ENCODE measurements around the gene YBX2.

Gene YBX2

DNA sequence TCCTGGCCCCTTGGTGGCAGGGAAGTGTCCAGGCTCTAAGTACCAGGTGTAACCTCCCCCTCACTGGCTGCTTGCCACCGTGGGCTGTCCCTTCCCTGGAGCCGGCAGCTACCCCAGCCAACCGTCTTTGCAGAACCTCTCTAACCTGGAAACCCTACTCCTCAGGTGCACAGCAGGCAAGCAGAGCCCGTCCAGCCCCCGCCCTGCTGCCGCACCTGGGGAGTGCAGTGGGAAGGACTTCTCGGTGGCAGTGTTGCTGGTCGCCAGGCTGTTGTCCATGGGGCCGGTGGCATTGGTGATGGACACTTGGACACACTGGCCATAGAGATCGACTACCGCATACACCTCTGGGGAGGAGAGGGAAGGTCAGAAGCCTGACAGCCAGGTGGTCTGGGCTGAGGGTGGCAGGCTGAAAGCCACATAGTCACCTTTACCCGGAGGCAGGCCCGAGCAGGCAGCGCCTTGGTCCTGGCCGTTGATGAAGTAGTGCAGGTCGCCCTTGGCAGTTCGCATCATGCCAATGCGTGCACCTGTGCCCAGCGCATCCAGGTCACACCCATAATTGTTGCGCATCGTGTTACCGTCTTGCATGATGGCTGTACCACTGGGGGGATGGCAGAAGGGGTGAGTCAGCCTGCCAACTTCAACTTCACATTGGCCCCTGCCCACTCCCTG lies 28.2 kb upstream of the YBX2 start:
- no peak for DNase-seq (ENCODE audit: low spot score)

DNA sequence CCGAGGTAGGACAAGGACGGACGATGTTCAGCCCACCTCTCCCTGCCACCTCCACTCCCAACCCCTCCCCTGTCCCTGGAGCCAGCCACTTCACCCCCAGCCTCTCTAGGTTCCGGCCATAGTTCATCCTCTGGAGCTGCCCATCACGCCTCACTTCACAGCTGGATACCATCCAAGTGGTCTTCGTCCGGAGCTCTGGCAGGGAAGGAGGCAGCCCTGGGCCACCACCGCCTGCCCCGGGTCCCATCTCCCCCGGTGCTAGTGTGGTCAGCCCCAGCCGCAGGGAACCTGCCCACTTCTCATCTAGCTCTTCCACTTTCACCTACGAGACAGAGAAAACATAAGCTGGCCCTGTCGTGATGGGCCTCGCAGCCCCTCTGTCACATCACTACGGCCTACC lies 27.0 kb upstream of the YBX2 start:
- no peak for DNase-seq (ENCODE audit: low spot score)

DNA sequence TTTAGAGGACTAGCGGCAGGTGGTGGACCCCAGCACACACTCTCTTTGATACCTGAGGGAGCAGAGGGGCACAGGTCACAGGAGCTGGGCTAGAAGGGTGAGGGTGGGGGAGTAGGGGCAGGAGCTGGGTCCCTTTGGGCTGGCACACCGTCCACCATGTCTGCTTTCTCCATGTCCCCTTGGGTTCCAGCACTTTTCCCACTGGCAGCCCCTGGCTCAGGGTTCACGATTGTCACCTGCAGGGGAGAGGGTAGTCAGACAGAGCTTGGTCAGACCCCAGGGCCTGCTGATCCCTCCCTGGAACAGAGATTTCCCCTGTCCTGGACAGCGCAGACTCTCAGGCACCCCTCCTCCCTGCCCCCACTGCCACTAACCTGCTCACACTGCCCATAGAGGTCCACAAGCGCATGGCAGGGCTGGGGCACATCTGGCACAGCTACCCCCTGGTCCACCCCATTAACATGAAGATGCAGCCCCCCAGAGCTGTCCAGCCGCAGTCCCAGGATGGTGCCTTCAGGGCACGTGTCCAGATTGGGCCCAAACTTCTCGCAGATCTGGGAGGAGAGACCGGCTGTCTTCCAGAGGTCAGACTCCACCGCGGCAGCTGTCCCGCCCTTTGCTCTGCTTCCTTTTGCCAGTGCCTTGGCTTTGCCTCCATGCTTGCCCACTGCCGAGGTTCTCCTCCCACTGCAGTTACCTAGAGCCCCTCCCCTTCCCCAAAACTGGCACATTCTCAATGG lies 23.9 kb upstream of the YBX2 start:
- no peak for DNase-seq (ENCODE audit: low spot score)

DNA sequence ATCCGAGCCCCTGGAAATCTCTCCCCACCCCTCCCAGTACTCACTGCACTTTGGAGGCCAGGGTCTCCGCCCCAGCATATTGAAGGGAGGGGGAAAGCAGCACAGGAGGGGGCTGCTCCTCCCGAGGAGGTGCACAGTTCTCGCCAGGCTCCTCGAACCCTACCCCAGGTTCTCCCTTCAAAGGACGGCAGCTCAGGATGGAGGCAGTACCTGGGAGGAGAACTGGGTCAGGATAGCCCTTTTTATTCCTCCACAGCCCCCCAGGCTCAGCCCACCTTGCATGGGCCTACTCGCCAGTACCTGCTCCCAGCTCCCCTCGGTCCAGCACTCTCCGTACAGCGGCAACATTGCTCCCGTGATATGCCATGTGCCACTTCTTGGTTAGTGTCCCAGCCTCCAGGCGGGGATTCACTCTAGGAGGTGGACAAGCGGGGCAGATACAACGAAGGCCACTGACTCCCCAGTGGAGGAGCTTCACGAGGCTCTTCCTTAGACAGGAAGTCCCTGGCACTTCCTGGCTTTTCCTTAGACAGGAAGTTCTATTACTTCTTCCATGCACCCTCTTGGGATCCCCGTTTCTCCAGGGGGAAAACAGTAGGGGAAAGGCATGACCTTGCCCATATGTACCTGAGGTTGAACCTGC lies 22.8 kb upstream of the YBX2 start:
- no peak for DNase-seq (ENCODE audit: low spot score)

DNA sequence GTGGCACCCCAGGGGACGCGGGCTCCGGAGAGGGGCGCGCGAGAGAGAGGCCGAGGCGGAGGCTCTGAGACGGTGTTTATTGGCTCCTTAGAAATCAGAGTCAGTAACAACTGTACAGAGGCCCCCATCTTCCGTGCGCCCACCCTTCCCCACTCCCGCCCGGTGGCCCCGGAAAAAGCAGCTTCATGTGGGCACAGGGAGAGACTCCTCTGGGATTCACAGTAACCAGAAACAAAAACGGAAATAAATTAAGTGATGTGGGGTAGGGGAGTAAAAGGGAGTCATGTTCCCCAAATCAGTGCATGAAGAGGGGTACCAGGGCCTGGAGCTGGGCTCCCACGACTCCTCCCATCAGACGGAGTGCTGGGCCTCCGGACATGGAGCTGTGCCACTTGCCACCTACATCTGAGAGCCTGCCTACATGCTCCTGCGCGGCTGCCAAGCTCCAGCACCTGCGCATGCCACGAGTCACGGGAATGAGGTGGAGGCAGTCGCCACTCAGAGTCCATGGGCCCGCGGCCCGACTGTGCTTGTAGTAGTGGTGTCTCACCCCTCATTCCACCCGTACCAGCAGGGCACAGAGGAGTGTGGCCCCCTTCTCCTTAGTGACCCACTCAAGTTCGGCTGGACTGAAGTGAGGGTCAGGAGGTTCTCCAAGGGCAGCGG lies 21.3 kb upstream of the YBX2 start:
- no peak for DNase-seq (ENCODE audit: low spot score)

DNA sequence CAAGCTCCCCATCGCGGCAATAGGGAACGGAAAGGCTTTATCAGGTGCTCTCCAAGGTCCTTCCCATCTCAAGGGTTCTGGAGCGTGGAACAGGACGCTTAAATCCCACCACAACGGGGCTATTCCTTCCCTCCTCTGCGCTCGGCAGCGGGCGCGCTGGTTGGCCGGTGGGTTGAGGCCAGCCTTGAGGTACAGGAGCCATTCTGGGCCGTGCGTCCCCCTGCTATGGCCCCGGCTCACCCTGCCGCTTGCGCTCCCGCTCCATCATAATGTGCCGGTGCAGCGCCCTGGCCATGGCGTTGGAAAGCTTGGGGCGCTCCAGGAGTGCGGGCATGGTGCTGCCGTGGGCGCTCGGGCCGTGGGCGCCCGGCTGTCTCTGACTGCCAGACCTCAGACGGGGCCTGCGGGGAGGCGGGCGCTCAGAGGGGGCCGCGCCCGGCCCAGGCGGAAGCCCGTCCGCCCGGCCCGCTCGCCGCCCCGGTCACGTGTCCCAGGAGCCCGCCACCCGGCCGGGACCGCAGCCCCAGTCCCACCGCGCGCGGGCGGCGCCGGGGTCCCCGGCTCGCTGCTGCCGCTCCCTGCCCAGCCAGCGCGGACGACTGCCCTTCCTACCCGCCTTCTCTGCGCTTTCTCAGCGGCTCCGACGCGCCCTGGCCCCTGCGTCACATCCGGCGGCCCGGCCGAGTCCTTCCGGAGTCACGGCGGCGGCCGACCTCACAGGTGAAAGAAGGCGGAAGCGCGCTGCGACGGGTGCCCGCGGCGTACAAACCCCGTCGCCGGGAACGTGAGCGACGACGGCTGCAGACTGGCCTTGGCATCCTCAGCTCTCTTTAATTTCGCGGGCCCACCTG lies 20.5 kb upstream of the YBX2 start, which contains the start of gene GPS2:
TSS of gene GPS2 (minus strand) at position 642 of the 851 bp plus-strand sequence. CDS start at position 334, 308 bp downstream.
- DNase-seq (ENCODE audit: low spot score), result peak; percentile 86

DNA sequence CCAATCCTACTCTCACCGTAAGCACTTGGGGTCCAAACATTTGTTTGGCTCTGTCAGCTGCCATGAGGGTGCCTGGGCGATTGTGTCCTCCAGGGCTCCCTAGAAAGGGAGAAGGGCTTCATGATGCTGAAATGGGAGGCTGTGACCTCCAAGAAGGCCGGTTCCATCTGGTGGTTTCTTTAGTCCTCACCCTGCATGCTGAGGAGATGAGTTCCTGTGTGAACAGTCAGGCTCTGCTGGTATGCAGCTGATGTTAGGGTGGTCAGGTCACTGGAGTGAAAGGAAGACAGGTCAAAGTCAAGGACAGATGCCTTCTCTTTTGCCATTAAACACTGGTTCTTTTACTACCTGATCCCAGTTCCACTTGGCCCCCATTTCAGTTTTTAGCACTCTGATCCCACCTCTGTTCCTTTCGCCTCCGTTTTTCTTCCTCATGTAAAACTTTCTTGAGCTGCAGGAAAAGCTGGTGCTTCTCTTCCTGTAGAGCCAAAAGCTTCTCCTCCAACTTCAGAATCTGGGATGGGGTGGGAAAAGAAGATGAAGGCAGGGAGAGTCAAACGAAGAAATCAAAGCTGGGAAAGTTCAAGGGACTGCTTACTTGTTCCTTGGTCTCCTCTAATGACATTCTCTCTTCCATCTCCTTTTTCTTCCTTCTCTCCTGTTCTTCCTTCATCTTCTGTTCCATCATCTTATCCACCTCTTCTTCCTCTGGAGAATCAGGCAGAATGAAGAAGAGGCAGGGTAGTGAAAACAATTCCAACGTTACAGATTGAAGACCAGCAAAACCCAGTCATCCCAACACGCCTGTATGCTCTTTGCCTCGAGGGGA lies 19.7 kb upstream of the YBX2 start:
- no peak for DNase-seq (ENCODE audit: low spot score)

DNA sequence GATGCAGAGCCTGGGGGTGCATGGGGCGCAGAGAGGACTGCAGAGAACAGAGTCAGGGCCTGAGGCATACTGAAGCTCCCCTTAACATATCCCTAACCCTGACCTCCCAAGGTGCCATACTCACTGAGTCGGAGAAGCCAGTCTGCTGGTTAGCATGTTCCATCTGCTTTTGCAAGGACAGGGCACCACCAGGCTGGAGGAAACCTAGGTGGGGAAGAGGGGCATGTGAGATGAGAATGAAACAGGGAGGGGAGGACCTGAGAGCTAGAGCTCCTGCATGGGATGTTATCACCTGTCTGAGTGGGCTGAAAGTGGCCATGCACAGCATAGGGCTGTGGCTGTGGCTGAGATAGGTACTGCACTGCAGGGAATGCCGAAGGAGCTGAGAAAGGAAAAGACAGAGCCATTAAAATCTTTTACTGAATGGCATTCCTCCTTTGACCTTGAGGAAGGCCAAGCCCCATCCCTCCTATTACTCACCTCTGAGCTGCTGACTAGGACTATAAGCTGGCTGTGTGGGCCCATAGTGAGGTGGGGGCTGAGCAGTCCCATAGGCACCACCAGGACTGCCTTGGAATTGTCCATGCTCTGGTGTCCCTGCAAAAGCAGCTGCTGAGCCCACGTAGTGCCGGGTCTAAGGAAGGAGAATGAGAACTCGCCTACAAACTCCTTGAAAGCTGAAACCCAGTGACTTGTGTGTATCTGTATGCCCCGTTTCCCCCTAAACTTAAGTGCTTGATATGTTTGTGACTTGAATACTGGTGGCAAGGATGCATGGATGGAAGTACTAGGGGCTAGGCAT lies 18.9 kb upstream of the YBX2 start:
- DNase-seq (ENCODE audit: low spot score), result no peak

DNA sequence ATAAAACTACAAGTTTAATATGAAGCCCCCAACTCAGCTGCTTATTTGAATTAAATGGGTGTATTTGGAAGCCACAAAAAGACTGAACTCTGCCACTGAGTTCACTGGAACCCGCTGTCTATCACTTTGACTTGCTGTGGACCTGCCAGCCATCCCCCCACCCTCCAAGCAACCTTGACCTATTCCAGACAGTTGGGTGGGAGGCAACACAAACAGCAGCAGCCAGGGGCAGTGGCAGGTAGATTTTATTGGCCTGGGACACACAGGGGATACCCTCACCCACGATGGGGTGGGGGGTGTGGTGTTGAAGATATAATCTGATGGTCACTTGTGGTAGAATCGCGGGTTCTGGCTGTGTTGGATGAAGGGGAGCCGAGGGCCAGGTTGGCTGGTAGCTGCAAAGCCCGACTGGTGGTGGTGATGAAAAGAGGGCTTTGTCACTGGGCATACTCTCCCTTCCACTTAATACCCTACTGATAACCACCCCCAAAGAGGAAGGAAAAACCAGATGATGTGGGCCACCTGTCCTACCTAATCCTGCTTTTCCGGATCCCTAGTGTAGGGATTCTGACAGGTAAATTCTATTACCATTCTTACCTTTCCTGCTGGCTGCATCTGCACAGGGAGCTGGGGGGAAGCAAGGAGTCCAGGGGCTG lies 18.1 kb upstream of the YBX2 start:
- DNase-seq (ENCODE audit: low spot score), result no peak

DNA sequence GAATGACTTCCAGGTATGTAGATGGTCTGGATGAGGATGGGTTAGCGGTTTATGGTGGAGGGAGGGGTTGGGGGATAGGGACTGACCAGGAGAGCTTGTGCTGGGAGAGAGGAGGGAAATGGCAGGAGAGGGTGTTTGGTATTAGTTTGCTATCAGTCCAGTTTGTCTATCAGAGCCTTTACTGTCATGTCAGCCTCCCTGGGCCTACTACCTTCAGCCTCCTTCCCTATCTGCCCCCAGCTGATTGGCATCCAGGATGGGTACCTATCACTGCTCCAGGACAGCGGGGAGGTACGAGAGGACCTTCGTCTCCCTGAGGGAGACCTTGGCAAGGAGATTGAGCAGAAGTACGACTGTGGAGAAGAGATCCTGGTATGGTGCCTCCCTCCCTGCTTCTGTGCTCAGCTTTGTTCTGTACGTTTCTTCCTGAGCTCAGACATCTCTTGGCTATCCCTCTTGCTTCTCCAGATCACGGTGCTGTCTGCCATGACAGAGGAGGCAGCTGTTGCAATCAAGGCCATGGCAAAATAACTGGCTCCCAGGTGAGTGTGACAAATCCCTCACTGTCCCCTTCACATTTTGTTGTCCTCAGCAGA lies 16.8 kb upstream of the YBX2 start:
- no peak for DNase-seq (ENCODE audit: low spot score)

DNA sequence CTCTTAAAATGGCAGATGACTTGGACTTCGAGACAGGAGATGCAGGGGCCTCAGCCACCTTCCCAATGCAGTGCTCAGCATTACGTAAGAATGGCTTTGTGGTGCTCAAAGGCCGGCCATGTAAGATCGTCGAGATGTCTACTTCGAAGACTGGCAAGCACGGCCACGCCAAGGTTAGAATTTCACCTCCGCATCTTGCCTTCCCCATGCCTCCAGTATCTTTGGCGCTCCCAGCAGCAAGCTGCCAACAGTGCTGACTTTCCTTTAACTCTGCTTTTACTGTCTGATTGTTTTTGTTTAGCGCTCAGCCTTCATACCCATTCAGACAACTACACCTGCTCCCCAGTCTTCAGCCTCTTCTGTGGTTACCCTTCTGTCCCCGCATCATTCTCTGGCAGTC lies 15.2 kb upstream of the YBX2 start:
- DNase-seq (ENCODE audit: low spot score), result no peak

DNA sequence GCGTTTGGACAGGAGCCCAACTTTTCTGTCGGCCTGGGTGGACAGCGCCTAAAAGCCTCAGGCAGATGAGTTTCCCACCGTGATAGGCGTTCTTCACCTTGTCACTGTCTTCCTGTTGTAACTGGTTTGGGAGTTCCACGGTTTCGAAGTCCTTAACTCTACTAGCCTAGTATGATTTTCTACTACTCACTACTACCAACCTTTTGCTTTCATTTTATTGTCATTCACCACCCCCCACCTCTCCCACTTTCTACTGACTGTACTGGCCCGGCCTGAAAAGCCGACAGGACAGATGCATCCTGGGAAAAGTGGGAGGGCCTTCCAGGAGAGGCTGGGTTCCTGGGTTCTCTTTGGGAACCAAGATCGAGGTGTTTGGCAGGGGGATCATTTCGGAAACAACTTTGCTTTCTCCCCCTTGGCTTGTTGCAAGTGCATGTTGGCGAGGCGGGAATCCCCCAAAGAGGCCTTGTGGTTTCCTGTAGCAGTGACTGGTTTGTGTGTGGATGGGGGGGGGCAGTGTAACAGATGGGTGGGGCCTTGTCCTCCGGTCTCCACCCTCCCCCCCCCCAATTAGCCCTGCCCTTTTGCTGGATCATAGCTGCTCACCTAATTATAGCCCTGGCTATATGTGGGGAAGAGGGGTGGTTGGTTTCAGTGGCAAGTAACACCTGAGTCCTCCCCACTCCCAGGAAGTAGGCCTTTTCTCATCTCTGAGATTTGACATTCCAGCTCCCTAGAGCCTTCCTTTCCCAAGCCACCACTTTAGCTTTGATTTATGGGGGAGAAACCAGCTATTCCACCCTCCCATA lies 14.4 kb upstream of the YBX2 start:
- DNase-seq (ENCODE audit: low spot score), result peak; percentile 74

DNA sequence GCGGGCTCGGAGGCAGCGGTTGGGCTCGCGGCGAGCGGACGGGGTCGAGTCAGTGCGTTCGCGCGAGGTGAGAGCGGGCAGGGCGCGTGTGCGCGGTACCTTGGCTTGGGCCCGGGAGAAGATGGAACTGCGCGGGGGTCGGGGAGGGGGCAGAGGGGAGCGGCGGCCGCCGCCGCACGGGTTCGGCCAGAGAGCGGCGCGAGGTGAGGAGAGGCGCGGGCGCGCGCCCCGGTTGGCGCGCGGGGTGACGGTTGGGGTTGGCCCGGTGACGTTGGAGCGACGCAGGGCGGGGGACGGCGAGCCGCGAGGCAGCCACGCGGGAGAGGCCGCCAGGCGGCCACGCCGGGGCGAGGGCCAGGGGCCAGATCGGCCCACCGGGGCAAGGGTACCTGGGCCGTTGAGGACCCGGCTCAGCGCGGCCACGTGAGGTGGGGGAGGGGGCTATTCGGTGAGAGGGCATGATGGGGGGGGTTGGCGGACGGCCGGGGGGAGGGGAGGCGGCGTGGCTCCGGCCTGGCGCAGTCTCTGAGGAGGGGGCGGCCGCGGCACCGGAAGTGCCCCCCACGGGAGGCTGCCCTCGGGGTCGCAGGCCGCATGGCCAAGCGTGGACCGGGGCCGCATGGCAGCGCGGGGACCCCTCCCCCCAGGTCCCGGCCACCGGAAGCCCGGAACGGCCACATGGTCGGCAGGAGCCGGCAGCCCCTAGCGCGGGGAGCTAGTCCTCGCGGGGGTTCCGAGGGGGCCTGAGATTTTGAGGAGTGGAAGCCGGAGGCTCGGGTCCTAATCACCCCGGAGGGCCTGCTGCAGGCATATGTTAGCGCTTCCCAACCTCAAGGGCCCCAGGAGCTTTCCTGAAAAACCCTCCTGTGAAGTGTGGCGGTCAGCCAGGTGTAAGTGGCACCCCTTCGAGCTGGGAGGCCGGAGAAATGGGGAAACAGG lies 13.5 kb upstream of the YBX2 start:
- no peak for DNase-seq (ENCODE audit: low spot score)

DNA sequence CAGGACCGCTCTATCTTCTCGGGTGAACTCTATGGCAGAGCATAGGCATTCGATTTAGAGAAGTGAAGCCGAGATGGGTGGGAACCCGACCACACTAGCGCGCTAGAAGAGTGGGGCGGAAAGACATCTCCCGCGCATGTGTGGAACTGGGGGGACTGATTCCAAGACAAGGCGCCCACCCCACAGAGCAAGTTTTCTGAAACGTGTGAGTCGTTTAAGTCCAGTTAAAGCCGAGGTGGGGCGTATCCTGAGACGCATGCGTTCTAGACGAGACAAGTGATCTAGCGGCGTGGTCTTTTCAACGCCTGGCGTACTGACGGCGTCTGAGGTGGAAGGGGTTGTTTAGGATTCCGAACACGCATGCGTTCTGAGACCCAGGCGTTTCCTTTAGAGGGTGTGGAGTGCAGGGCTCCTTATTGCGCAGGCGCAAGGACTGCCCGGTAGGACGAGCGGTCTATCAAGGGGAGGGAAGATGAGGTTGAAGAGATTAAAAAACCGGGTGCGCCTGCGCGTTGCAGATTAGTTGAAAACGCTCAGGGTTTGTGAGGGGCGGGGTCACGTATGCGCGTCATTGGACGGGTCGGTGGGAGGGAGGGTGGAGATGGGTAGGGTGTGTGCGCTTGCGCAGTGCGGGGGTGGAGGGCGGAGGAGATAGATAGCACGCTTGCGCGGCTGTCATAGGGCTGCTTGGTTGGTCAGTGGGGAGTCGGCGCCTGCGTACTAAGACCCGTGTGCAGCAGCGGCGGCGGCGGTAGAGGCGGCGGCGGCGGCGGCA lies 12.7 kb upstream of the YBX2 start, which contains the start of gene EIF5A:
TSS of gene EIF5A (plus strand) at position 718 of the 775 bp plus-strand sequence. CDS start 2,008 bp downstream, outside the sequence.
- peak; percentile 98 for DNase-seq (ENCODE audit: low spot score)

DNA sequence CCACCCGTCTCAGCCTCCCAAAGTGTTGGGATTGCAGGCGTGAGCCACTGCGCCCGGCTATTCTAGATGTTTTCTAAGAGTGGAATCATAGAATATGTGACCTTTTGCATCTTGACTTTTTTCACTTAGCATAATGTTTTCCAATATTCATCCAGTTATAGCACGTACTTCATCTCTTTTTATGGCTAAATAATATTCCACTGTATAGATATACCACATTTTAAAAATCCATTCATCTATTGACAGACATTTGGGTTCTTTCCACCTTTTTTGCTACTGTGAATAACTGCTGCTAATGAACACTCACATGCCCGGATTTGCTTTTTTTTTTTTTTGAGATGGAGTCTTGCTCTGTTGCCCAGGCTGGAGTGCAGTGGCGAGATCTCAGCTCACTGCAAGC lies 9.7 kb upstream of the YBX2 start:
- no peak for DNase-seq (ENCODE audit: low spot score)
